ENCODE results near the gene TTC8.
"Not testable (repeated sequence)": the region's sequence is repeated elsewhere in the genome, so short reads cannot be mapped to it uniquely, and the experiment has no call there.

Gene TTC8

GRCh38 chr14:88824314-88825077 lies at the start of gene TTC8:
TSS of gene TTC8 (plus strand) at chr14:88824651. CDS start at chr14:88824708, 57 bp downstream.
- peak within 1 kb of the TSS; percentile 88 for H3K4me3 ChIP-seq (ENCODE audit: low read depth, low read length)
- no peaks in the 10 kb centered on the region for H3K36me3 ChIP-seq (ENCODE audit: insufficient read depth, low read length)
- peaks cover 8% of the 10 kb centered on the region for H3K4me1 ChIP-seq (ENCODE audit: control insufficient read depth, insufficient read depth, low read length, unreplicated experiment)
- peaks cover 28% of the 10 kb centered on the region for H3K79me2 ChIP-seq (ENCODE audit: control insufficient read depth, insufficient read depth, low read length, unreplicated experiment)
- peaks cover 7% of the 10 kb centered on the region for H3K27me3 ChIP-seq (ENCODE audit: insufficient read depth, low read length)
- H2AFZ ChIP-seq (ENCODE audit: low read length, unreplicated experiment) = peak within 1 kb of the TSS; percentile 100
- H3K27ac ChIP-seq (ENCODE audit: low read depth, low read length) = peak within 1 kb of the TSS; percentile 91

GRCh38 chr14:88775532-88775931 lies 48.9 kb upstream of the TTC8 start:
- Histone ChIP-seq H3K4me3 (ENCODE audit: low read depth, low read length) (no peak overlapping the region), H3K4me1 (ENCODE audit: control insufficient read depth, insufficient read depth, low read length, unreplicated experiment) (no peaks in the 10 kb centered on the region), H3K79me2 (ENCODE audit: control insufficient read depth, insufficient read depth, low read length, unreplicated experiment) (no peaks in the 10 kb centered on the region), H3K27me3 (ENCODE audit: insufficient read depth, low read length) (peaks cover 90% of the 10 kb centered on the region), H2AFZ (ENCODE audit: low read length, unreplicated experiment) (no peak overlapping the region), H3K36me3 (ENCODE audit: insufficient read depth, low read length) (no peaks in the 10 kb centered on the region), H3K27ac (ENCODE audit: low read depth, low read length) (no peak overlapping the region)

GRCh38 chr14:88785911-88786310 lies 38.5 kb upstream of the TTC8 start:
- Histone ChIP-seq H2AFZ (ENCODE audit: low read length, unreplicated experiment) (no peak overlapping the region), H3K36me3 (ENCODE audit: insufficient read depth, low read length) (no peaks in the 10 kb centered on the region), H3K27me3 (ENCODE audit: insufficient read depth, low read length) (peaks cover 85% of the 10 kb centered on the region), H3K27ac (ENCODE audit: low read depth, low read length) (no peak overlapping the region), H3K4me1 (ENCODE audit: control insufficient read depth, insufficient read depth, low read length, unreplicated experiment) (no peaks in the 10 kb centered on the region), H3K4me3 (ENCODE audit: low read depth, low read length) (no peak overlapping the region), H3K79me2 (ENCODE audit: control insufficient read depth, insufficient read depth, low read length, unreplicated experiment) (no peaks in the 10 kb centered on the region)

GRCh38 chr14:88786715-88787114 lies 37.7 kb upstream of the TTC8 start:
- Histone ChIP-seq H3K27me3 (ENCODE audit: insufficient read depth, low read length) (peaks cover 85% of the 10 kb centered on the region), H3K4me3 (ENCODE audit: low read depth, low read length) (no peak overlapping the region), H2AFZ (ENCODE audit: low read length, unreplicated experiment) (no peak overlapping the region), H3K4me1 (ENCODE audit: control insufficient read depth, insufficient read depth, low read length, unreplicated experiment) (no peaks in the 10 kb centered on the region), H3K79me2 (ENCODE audit: control insufficient read depth, insufficient read depth, low read length, unreplicated experiment) (no peaks in the 10 kb centered on the region), H3K36me3 (ENCODE audit: insufficient read depth, low read length) (no peaks in the 10 kb centered on the region), H3K27ac (ENCODE audit: low read depth, low read length) (no peak overlapping the region)

GRCh38 chr14:88789573-88789972 lies 34.9 kb upstream of the TTC8 start:
- H2AFZ ChIP-seq (ENCODE audit: low read length, unreplicated experiment); H3K36me3 ChIP-seq (ENCODE audit: insufficient read depth, low read length); H3K4me1 ChIP-seq (ENCODE audit: control insufficient read depth, insufficient read depth, low read length, unreplicated experiment); H3K4me3 ChIP-seq (ENCODE audit: low read depth, low read length); H3K79me2 ChIP-seq (ENCODE audit: control insufficient read depth, insufficient read depth, low read length, unreplicated experiment); H3K27ac ChIP-seq (ENCODE audit: low read depth, low read length): not testable (repeated sequence)
- peaks cover 80% of the 10 kb centered on the region for H3K27me3 ChIP-seq (ENCODE audit: insufficient read depth, low read length)

- Histone ChIP-seq H3K27me3 (ENCODE audit: insufficient read depth, low read length) (peaks cover 69% of the 10 kb centered on the region), H3K4me1 (ENCODE audit: control insufficient read depth, insufficient read depth, low read length, unreplicated experiment) (no peaks in the 10 kb centered on the region), H3K79me2 (ENCODE audit: control insufficient read depth, insufficient read depth, low read length, unreplicated experiment) (no peaks in the 10 kb centered on the region), H3K27ac (ENCODE audit: low read depth, low read length) (no peak overlapping the region), H2AFZ (ENCODE audit: low read length, unreplicated experiment) (no peak overlapping the region), H3K36me3 (ENCODE audit: insufficient read depth, low read length) (no peaks in the 10 kb centered on the region), H3K4me3 (ENCODE audit: low read depth, low read length) (no peak overlapping the region)
Measured at GRCh38 chr14:88790501-88791251, 33.8 kb upstream of the TTC8 start.

GRCh38 chr14:88791252-88791621 lies 33.2 kb upstream of the TTC8 start:
- Histone ChIP-seq H3K4me3 (ENCODE audit: low read depth, low read length) (no peak overlapping the region), H2AFZ (ENCODE audit: low read length, unreplicated experiment) (no peak overlapping the region), H3K4me1 (ENCODE audit: control insufficient read depth, insufficient read depth, low read length, unreplicated experiment) (no peaks in the 10 kb centered on the region), H3K27me3 (ENCODE audit: insufficient read depth, low read length) (peaks cover 63% of the 10 kb centered on the region), H3K36me3 (ENCODE audit: insufficient read depth, low read length) (no peaks in the 10 kb centered on the region), H3K79me2 (ENCODE audit: control insufficient read depth, insufficient read depth, low read length, unreplicated experiment) (no peaks in the 10 kb centered on the region), H3K27ac (ENCODE audit: low read depth, low read length) (no peak overlapping the region)

GRCh38 chr14:88791629-88792472 lies 32.6 kb upstream of the TTC8 start:
- Histone ChIP-seq H3K4me1 (ENCODE audit: control insufficient read depth, insufficient read depth, low read length, unreplicated experiment) (no peaks in the 10 kb centered on the region), H3K36me3 (ENCODE audit: insufficient read depth, low read length) (no peaks in the 10 kb centered on the region), H3K27ac (ENCODE audit: low read depth, low read length) (no peak overlapping the region), H3K4me3 (ENCODE audit: low read depth, low read length) (peak overlapping the region; percentile 79), H2AFZ (ENCODE audit: low read length, unreplicated experiment) (peak overlapping the region; percentile 95), H3K79me2 (ENCODE audit: control insufficient read depth, insufficient read depth, low read length, unreplicated experiment) (no peaks in the 10 kb centered on the region), H3K27me3 (ENCODE audit: insufficient read depth, low read length) (peaks cover 57% of the 10 kb centered on the region)

GRCh38 chr14:88792473-88793258 lies 31.8 kb upstream of the TTC8 start, which contains the start of gene EML5:
TSS of gene EML5 (minus strand) at chr14:88792953. CDS start at chr14:88792503, 450 bp downstream.
- Histone ChIP-seq H3K4me3 (ENCODE audit: low read depth, low read length) (peak within 1 kb of the TSS; percentile 79), H2AFZ (ENCODE audit: low read length, unreplicated experiment) (peak within 1 kb of the TSS; percentile 95), H3K79me2 (ENCODE audit: control insufficient read depth, insufficient read depth, low read length, unreplicated experiment) (no peaks in the 10 kb centered on the region), H3K27me3 (ENCODE audit: insufficient read depth, low read length) (peaks cover 50% of the 10 kb centered on the region), H3K36me3 (ENCODE audit: insufficient read depth, low read length) (no peaks in the 10 kb centered on the region), H3K27ac (ENCODE audit: low read depth, low read length) (no peak within 1 kb of the TSS), H3K4me1 (ENCODE audit: control insufficient read depth, insufficient read depth, low read length, unreplicated experiment) (no peaks in the 10 kb centered on the region)

GRCh38 chr14:88793259-88793625 lies 31.2 kb upstream of the TTC8 start:
- Histone ChIP-seq H3K79me2 (ENCODE audit: control insufficient read depth, insufficient read depth, low read length, unreplicated experiment) (no peaks in the 10 kb centered on the region), H3K27me3 (ENCODE audit: insufficient read depth, low read length) (peaks cover 45% of the 10 kb centered on the region), H3K4me3 (ENCODE audit: low read depth, low read length) (peak overlapping the region; percentile 79), H3K27ac (ENCODE audit: low read depth, low read length) (no peak overlapping the region), H3K36me3 (ENCODE audit: insufficient read depth, low read length) (no peaks in the 10 kb centered on the region), H3K4me1 (ENCODE audit: control insufficient read depth, insufficient read depth, low read length, unreplicated experiment) (no peaks in the 10 kb centered on the region), H2AFZ (ENCODE audit: low read length, unreplicated experiment) (peak overlapping the region; percentile 95)

Data from ACC112 (cell line).